ENCODE measurements around the gene KRTAP19-2. TPM values are rescaled to one million over a fixed set of nuclear protein-coding genes. Genes with fewer than 3 reads are reported as not detected.

The KRTAP19-2 gene
- total RNA-seq, 2 experiments from 2014 or later, result not detected

GRCh38 chr21:30447056-30447455 lies 40.2 kb downstream of the KRTAP19-2 start:
- ChIA-PET POLR2A (no interaction called here), CTCF (no interaction called here)
- Mint-ChIP-seq H3K4me1 (ENCODE audit: low read depth) (no peaks in the 10 kb centered on the region), H3K36me3 (ENCODE audit: low read depth) (no peaks in the 10 kb centered on the region), H3K4me3 (no peak overlapping the region), H3K9me3 (no peaks in the 10 kb centered on the region), H3K27ac (no peak overlapping the region), H3K27me3 (peaks cover 3% of the 10 kb centered on the region)
- TF ChIP-seq CTCF (IDR thresholded peaks at IDR 0.05), result no peak
- intact Hi-C loops (cut with micrococcal nuclease), result no loop called here
- no peak for DNase-seq
- no peak for ATAC-seq

- POLR2A ChIA-PET, result no interaction called here
- DNase-seq (no peak), ATAC-seq (no peak)
- H3K27ac Mint-ChIP-seq, result no peak overlapping the region
- no peaks in the 10 kb centered on the region for H3K36me3 Mint-ChIP-seq (ENCODE audit: low read depth)
- intact Hi-C loops (cut with micrococcal nuclease), result no loop called here
- H3K9me3 Mint-ChIP-seq, result no peaks in the 10 kb centered on the region
- TF ChIP-seq CTCF (IDR thresholded peaks at IDR 0.05), result no peak
- CTCF ChIA-PET, result interaction anchor here (2.0 kb wide), 1 partner anchor 11 kb away, joined by 6 read pairs; no protein-coding TSS in a partner anchor
- no peak overlapping the region for H3K4me3 Mint-ChIP-seq
- peaks cover 3% of the 10 kb centered on the region for H3K27me3 Mint-ChIP-seq
- H3K4me1 Mint-ChIP-seq (ENCODE audit: low read depth), result no peaks in the 10 kb centered on the region
Measured at GRCh38 chr21:30444204-30444603, 43.0 kb downstream of the KRTAP19-2 start.

- POLR2A ChIA-PET, result interaction anchor here (0.6 kb wide), 1 partner anchor 1798 kb away, joined by 3 read pairs; no protein-coding TSS in a partner anchor
Measured at GRCh38 chr21:30443226-30443625, 44.0 kb downstream of the KRTAP19-2 start.

GRCh38 chr21:30439975-30440374 lies 47.3 kb downstream of the KRTAP19-2 start, which contains the start of gene KRTAP15-1:
Gene KRTAP15-1, plus strand, starts transcription at chr21:30440275. Its CDS starts 53 bp downstream, at chr21:30440328.
- no peak within 1 kb of the TSS for H3K27ac Mint-ChIP-seq
- no peak within 1 kb of the TSS for H3K4me3 Mint-ChIP-seq
- no peak for DNase-seq
- no peaks in the 10 kb centered on the region for H3K36me3 Mint-ChIP-seq (ENCODE audit: low read depth)
- H3K4me1 Mint-ChIP-seq (ENCODE audit: low read depth), result no peaks in the 10 kb centered on the region
- intact Hi-C loops (cut with micrococcal nuclease), result no loop called here
- ATAC-seq, result no peak
- H3K27me3 Mint-ChIP-seq, result peaks cover 7% of the 10 kb centered on the region
- ChIA-PET POLR2A (no interaction called here), CTCF (no interaction called here)
- no peak for TF ChIP-seq CTCF (IDR thresholded peaks at IDR 0.05)
- no peaks in the 10 kb centered on the region for H3K9me3 Mint-ChIP-seq

More at GRCh38 chr21:30443226-30443625, 44.0 kb downstream of the KRTAP19-2 start:
- DNase-seq (no peak), ATAC-seq (no peak)
- peaks cover 3% of the 10 kb centered on the region for H3K27me3 Mint-ChIP-seq
- CTCF ChIA-PET, result interaction anchor here (2.0 kb wide), 1 partner anchor 10 kb away, joined by 6 read pairs; no protein-coding TSS in a partner anchor
- H3K27ac Mint-ChIP-seq, result no peak overlapping the region
- no peak for TF ChIP-seq CTCF (IDR thresholded peaks at IDR 0.05)
- H3K4me1 Mint-ChIP-seq (ENCODE audit: low read depth), result no peaks in the 10 kb centered on the region
- intact Hi-C loops (cut with micrococcal nuclease), result no loop called here
- H3K36me3 Mint-ChIP-seq (ENCODE audit: low read depth), result no peaks in the 10 kb centered on the region
- no peak overlapping the region for H3K4me3 Mint-ChIP-seq
- no peaks in the 10 kb centered on the region for H3K9me3 Mint-ChIP-seq

Other genes with a start within 250 kb of the KRTAP19-2 start
- not detected for gene KRTAP24-1, start 204.5 kb downstream of the KRTAP19-2 start, total RNA-seq
- gene KRTAP25-1, start 197.9 kb downstream of the KRTAP19-2 start, total RNA-seq, result not detected
- gene KRTAP26-1, start 167.1 kb downstream of the KRTAP19-2 start, total RNA-seq, result not detected
- gene KRTAP27-1, start 149.7 kb downstream of the KRTAP19-2 start, total RNA-seq, result not detected
- gene KRTAP23-1, start 138.8 kb downstream of the KRTAP19-2 start, total RNA-seq, result not detected
- not detected for gene KRTAP13-2, start 115.2 kb downstream of the KRTAP19-2 start, total RNA-seq
- not detected for gene KRTAP13-1, start 91.4 kb downstream of the KRTAP19-2 start, total RNA-seq
- gene KRTAP13-3, start 61.5 kb downstream of the KRTAP19-2 start, total RNA-seq, result not detected
- gene KRTAP13-4, start 57.2 kb downstream of the KRTAP19-2 start, total RNA-seq, result not detected
- gene KRTAP15-1, start 47.2 kb downstream of the KRTAP19-2 start, total RNA-seq, result not detected
- gene KRTAP19-1, start 7.1 kb downstream of the KRTAP19-2 start, total RNA-seq, result not detected
- gene KRTAP19-3, start 4.6 kb upstream of the KRTAP19-2 start, total RNA-seq, result not detected
- not detected for gene KRTAP19-4, start 9.7 kb upstream of the KRTAP19-2 start, total RNA-seq
- gene KRTAP19-5, start 14.7 kb upstream of the KRTAP19-2 start, total RNA-seq, result not detected
- gene KRTAP19-6, start 54.4 kb upstream of the KRTAP19-2 start, total RNA-seq, result not detected
- gene KRTAP19-7, start 73.9 kb upstream of the KRTAP19-2 start, total RNA-seq, result not detected
- not detected for gene KRTAP22-2, start 103.0 kb upstream of the KRTAP19-2 start, total RNA-seq
- gene KRTAP6-3, start 105.0 kb upstream of the KRTAP19-2 start, total RNA-seq, result not detected
- not detected for gene KRTAP6-2, start 111.5 kb upstream of the KRTAP19-2 start, total RNA-seq
- gene KRTAP22-1, start 113.7 kb upstream of the KRTAP19-2 start, total RNA-seq, result not detected
- not detected for gene KRTAP6-1, start 126.5 kb upstream of the KRTAP19-2 start, total RNA-seq
- gene KRTAP20-1, start 129.0 kb upstream of the KRTAP19-2 start, total RNA-seq, result not detected
- not detected for gene KRTAP20-4, start 133.2 kb upstream of the KRTAP19-2 start, total RNA-seq
- gene KRTAP20-2, start 147.8 kb upstream of the KRTAP19-2 start, total RNA-seq, result not detected
- gene KRTAP20-3, start 155.4 kb upstream of the KRTAP19-2 start, total RNA-seq, result not detected
- not detected for gene KRTAP21-3, start 231.3 kb upstream of the KRTAP19-2 start, total RNA-seq